Liver (tissue), 9 donors: ENCODE data around the gene LRRFIP2. TPM values are rescaled to one million over a fixed set of nuclear protein-coding genes. Genes with fewer than 3 reads are reported as not detected.

Experiments used
- DNase-seq: peaks from one replicate; pipeline ENCODE4 v3.0.0-alpha.2; 2017; ENCODE audit warnings: low spot score
- H3K27ac ChIP-seq, 2 donors: one replicate each; pipeline ENCODE4 v1.7.0; 2013; ENCODE audit warnings: inconsistent platforms in 2 of 2, low read length in 2 of 2, control low read depth in 1 of 2, low read depth in 1 of 2, mild to moderate bottlenecking in 1 of 2
- H3K27me3 ChIP-seq, 4 donors: one replicate each; pipeline versions ENCODE4 v1.6.1 to v1.7.0; 2013; ENCODE audit warnings: low read length in 3 of 4, inconsistent platforms in 1 of 4, mild to moderate bottlenecking in 1 of 4, moderate library complexity in 1 of 4; ENCODE audit not compliant: control insufficient read depth in 4 of 4, insufficient read depth in 4 of 4
- H3K36me3 ChIP-seq, 4 donors: one replicate each; pipeline versions ENCODE4 v1.6.1 to v1.7.0; 2013; ENCODE audit warnings: low read length in 3 of 4, mild to moderate bottlenecking in 3 of 4, low read depth in 1 of 4, moderate library complexity in 1 of 4; ENCODE audit not compliant: control insufficient read depth in 4 of 4, insufficient read depth in 3 of 4
- H3K4me1 ChIP-seq, 4 donors: one replicate each; pipeline versions ENCODE4 v1.6.1 to v1.7.0; 2013; ENCODE audit warnings: low read length in 3 of 4, mild to moderate bottlenecking in 3 of 4, moderate library complexity in 1 of 4; ENCODE audit not compliant: control insufficient read depth in 4 of 4, insufficient read depth in 4 of 4
- H3K4me3 ChIP-seq, 3 donors: one replicate each; pipeline versions ENCODE4 v1.6.1 to v1.7.0; 2013; ENCODE audit warnings: low read length in 3 of 3, control low read depth in 1 of 3, low read depth in 1 of 3, mild to moderate bottlenecking in 1 of 3
- H3K9ac ChIP-seq, 2 donors: one replicate each; pipeline ENCODE4 v1.7.0; 2013; ENCODE audit warnings: low read length in 2 of 2, mild to moderate bottlenecking in 2 of 2, moderate library complexity in 2 of 2, control low read depth in 1 of 2, low read depth in 1 of 2
- H3K9me3 ChIP-seq, 4 donors: one replicate each; pipeline versions ENCODE4 v1.6.1 to v1.7.0; 2013; ENCODE audit warnings: low read length in 3 of 4; ENCODE audit not compliant: control insufficient read depth in 4 of 4
- EGR1 ChIP-seq, 2 donors: IDR thresholded peaks; 2 replicates each; pipeline ENCODE4 v1.6.1; 2016 to 2018; ENCODE audit warnings: antibody characterized with exemption in 2 of 2, low read depth in 2 of 2
- FOXA1 ChIP-seq: IDR thresholded peaks from 2 replicates; pipeline ENCODE4 v1.6.1; 2016; ENCODE audit warnings: antibody characterized with exemption
- FOXA2 ChIP-seq: IDR thresholded peaks from 2 replicates; pipeline ENCODE4 v1.6.1; 2016; ENCODE audit warnings: antibody characterized with exemption
- GABPA ChIP-seq, 2 donors: IDR thresholded peaks in 1 of 2; conservative IDR thresholded peaks in 1 of 2; 2 replicates each; pipeline ENCODE4 v1.6.1; 2016; ENCODE audit warnings: antibody characterized with exemption in 2 of 2, mild to moderate bottlenecking in 1 of 2, moderate library complexity in 1 of 2
- HNF4A ChIP-seq, 2 donors: conservative IDR thresholded peaks; 2 replicates each; pipeline ENCODE4 v1.6.1; 2016; ENCODE audit warnings: antibody characterized with exemption in 2 of 2, mild to moderate bottlenecking in 2 of 2
- HNF4G ChIP-seq: IDR thresholded peaks from 2 replicates; pipeline ENCODE4 v1.6.1; 2016; ENCODE audit warnings: antibody characterized with exemption
- JUND ChIP-seq, 2 donors: IDR thresholded peaks; 2 replicates each; pipeline ENCODE4 v1.6.1; 2016; ENCODE audit warnings: antibody characterized with exemption in 2 of 2
- NR2F2 ChIP-seq: IDR thresholded peaks from 2 replicates; pipeline ENCODE4 v1.6.1; 2016; ENCODE audit warnings: antibody characterized with exemption
- SP1 ChIP-seq: IDR thresholded peaks from 2 replicates; pipeline ENCODE4 v1.6.1; 2018; ENCODE audit warnings: antibody characterized with exemption, mild to moderate bottlenecking
- YY1 ChIP-seq: IDR thresholded peaks from 2 replicates; pipeline ENCODE4 v1.6.1; 2016; ENCODE audit warnings: antibody characterized with exemption, mild to moderate bottlenecking
- WGBS: extraction: QIAGEN DNeasy Blood & Tissue Kit; methylation state at CpG from one replicate; pipeline ENCODE4 v1.1.7; 2013; 5-methylcytosine and 5-hydroxymethylcytosine counted together
- polyA plus RNA-seq, 2 donors: library from polyadenylated mRNA; stranded (reverse) in 1 of 2; unstranded in 1 of 2; fragments of 200-250 nt in 1 of 2; fragments of >200 nt in 1 of 2; fragmentation: Nextera tagmentation in 1 of 2; extraction: Ambion mirVana in 1 of 2; gene quantifications; one replicate each; pipeline versions ENCODE4 v1.2.1 to v1.2.3, GENCODE V29; 2013 to 2015
- total RNA-seq, 2 donors: library from RNA; depleted of rRNA; stranded (reverse); fragments of >200 nt; gene quantifications; one replicate each; pipeline ENCODE4 v1.2.3, GENCODE V29; 2014
- TF ChIP-seq, protein P1 (sequence below): IDR thresholded peaks from 2 replicates; pipeline ENCODE4 v1.6.1; 2016; ENCODE audit warnings: antibody characterized with exemption, mild to moderate bottlenecking
- TF ChIP-seq, protein P2 (sequence below): IDR thresholded peaks from 2 replicates; pipeline ENCODE4 v1.6.1; 2016; ENCODE audit warnings: antibody characterized with exemption
- TF ChIP-seq, protein P3 (sequence below): IDR thresholded peaks from 2 replicates; pipeline ENCODE4 v1.6.1; 2016; ENCODE audit warnings: antibody characterized with exemption
- TF ChIP-seq, protein P4 (sequence below): fragments of 150-350 bp; IDR thresholded peaks from 2 replicates; pipeline ENCODE4 v1.5.1; 2017; ENCODE audit warnings: improper control_type of control experiment, low read depth, low read length; ENCODE audit not compliant: missing input control
- donor health status: healthy.
- donor health status: healthy.
- donor health status: healthy.
- donor health status: healthy.
- donor health status: healthy.

LRRFIP2 gene
- total and polyA plus RNA-seq, 4 donors = 22.6 to 56.9 (median 39.8) TPM

DNA sequence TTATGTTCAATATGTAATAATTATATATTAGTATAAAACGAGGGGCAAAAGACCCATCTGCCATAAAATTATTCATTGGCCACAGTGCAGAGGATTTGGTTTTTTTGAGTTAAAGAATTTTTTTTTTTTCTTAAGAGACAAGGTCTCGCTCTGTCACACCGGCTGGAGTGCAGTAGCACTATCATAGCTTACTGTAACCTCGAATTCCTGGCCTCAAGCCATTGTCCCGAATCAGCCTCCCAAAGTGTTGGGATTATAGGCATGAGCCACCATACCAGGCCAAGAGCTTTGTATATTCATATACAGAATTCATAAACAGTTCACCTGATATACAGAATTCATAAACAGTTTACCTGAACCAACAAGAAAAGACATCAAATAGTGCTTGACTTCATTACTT is 20.2 kb upstream of the LRRFIP2 start:
- Histone ChIP-seq H3K27me3 (no peaks in the 10 kb centered on the region), H3K4me1 (no peaks in the 10 kb centered on the region), H3K9ac (no peak overlapping the region), H3K27ac (no peak overlapping the region), H3K36me3 (no peaks in the 10 kb centered on the region), H3K9me3 (no peaks in the 10 kb centered on the region), H3K4me3 (no peak overlapping the region)
- TF ChIP-seq, protein P1, sequence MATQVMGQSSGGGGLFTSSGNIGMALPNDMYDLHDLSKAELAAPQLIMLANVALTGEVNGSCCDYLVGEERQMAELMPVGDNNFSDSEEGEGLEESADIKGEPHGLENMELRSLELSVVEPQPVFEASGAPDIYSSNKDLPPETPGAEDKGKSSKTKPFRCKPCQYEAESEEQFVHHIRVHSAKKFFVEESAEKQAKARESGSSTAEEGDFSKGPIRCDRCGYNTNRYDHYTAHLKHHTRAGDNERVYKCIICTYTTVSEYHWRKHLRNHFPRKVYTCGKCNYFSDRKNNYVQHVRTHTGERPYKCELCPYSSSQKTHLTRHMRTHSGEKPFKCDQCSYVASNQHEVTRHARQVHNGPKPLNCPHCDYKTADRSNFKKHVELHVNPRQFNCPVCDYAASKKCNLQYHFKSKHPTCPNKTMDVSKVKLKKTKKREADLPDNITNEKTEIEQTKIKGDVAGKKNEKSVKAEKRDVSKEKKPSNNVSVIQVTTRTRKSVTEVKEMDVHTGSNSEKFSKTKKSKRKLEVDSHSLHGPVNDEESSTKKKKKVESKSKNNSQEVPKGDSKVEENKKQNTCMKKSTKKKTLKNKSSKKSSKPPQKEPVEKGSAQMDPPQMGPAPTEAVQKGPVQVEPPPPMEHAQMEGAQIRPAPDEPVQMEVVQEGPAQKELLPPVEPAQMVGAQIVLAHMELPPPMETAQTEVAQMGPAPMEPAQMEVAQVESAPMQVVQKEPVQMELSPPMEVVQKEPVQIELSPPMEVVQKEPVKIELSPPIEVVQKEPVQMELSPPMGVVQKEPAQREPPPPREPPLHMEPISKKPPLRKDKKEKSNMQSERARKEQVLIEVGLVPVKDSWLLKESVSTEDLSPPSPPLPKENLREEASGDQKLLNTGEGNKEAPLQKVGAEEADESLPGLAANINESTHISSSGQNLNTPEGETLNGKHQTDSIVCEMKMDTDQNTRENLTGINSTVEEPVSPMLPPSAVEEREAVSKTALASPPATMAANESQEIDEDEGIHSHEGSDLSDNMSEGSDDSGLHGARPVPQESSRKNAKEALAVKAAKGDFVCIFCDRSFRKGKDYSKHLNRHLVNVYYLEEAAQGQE = no peak
- TF ChIP-seq JUND (IDR thresholded peaks at IDR 0.05) (no peak), HNF4G (no peak), FOXA1 (no peak), NR2F2 (no peak), GABPA (IDR thresholded peaks at IDR 0.05 in 1 of 2, conservative IDR thresholded peaks at IDR 0.05 in 1 of 2) (no peak), EGR1 (IDR thresholded peaks at IDR 0.05; ENCODE audit: low read depth in 2 of 2) (no peak), YY1 (no peak)
- TF ChIP-seq, protein P2, sequence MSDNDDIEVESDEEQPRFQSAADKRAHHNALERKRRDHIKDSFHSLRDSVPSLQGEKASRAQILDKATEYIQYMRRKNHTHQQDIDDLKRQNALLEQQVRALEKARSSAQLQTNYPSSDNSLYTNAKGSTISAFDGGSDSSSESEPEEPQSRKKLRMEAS = no peak
- TF ChIP-seq, protein P3, sequence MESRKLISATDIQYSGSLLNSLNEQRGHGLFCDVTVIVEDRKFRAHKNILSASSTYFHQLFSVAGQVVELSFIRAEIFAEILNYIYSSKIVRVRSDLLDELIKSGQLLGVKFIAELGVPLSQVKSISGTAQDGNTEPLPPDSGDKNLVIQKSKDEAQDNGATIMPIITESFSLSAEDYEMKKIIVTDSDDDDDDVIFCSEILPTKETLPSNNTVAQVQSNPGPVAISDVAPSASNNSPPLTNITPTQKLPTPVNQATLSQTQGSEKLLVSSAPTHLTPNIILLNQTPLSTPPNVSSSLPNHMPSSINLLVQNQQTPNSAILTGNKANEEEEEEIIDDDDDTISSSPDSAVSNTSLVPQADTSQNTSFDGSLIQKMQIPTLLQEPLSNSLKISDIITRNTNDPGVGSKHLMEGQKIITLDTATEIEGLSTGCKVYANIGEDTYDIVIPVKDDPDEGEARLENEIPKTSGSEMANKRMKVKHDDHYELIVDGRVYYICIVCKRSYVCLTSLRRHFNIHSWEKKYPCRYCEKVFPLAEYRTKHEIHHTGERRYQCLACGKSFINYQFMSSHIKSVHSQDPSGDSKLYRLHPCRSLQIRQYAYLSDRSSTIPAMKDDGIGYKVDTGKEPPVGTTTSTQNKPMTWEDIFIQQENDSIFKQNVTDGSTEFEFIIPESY = no peak
- no peak for DNase-seq
- WGBS = 88% methylated on average over 5 of the region's 5 CpGs

DNA sequence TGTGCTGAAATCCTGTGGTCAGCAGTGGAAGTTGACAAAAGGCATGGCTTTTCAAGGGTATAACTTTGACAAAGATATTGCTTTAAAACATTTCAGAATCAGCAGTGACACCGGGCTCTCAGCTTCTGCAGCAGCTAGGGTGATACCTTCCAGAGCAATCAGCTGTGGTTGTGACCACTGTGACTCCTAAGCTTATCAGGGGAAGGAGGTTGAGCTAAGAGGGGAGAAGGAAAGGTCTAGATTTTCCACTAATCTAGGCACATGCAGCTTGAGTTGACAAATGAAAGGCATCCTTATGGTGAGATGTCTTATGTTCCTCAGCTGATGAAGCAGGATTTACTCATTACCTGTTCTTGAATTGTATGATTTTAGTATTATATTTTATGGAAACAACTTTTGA is 16.3 kb upstream of the LRRFIP2 start:
- H3K27me3 ChIP-seq = no peaks in the 10 kb centered on the region
- H3K27ac ChIP-seq = no peak overlapping the region
- no peak for TF ChIP-seq HNF4A (conservative IDR thresholded peaks at IDR 0.05)
- TF ChIP-seq, protein P4, sequence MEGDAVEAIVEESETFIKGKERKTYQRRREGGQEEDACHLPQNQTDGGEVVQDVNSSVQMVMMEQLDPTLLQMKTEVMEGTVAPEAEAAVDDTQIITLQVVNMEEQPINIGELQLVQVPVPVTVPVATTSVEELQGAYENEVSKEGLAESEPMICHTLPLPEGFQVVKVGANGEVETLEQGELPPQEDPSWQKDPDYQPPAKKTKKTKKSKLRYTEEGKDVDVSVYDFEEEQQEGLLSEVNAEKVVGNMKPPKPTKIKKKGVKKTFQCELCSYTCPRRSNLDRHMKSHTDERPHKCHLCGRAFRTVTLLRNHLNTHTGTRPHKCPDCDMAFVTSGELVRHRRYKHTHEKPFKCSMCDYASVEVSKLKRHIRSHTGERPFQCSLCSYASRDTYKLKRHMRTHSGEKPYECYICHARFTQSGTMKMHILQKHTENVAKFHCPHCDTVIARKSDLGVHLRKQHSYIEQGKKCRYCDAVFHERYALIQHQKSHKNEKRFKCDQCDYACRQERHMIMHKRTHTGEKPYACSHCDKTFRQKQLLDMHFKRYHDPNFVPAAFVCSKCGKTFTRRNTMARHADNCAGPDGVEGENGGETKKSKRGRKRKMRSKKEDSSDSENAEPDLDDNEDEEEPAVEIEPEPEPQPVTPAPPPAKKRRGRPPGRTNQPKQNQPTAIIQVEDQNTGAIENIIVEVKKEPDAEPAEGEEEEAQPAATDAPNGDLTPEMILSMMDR = no peak
- no peak for TF ChIP-seq EGR1 (IDR thresholded peaks at IDR 0.05; ENCODE audit: low read depth in 2 of 2)
- no peak for TF ChIP-seq YY1
- TF ChIP-seq HNF4G = no peak
- TF ChIP-seq, protein P3 = no peak
- no peak for TF ChIP-seq FOXA2
- TF ChIP-seq SP1 = no peak
- no peaks in the 10 kb centered on the region for H3K4me1 ChIP-seq
- 84% methylated on average over 1 of the region's 1 CpG for WGBS
- H3K36me3 ChIP-seq = no peaks in the 10 kb centered on the region
- H3K9ac ChIP-seq = no peak overlapping the region
- H3K9me3 ChIP-seq = no peaks in the 10 kb centered on the region
- no peak overlapping the region for H3K4me3 ChIP-seq
- no peak for DNase-seq
